ENCODE results near the gene CERK.

CERK gene

GRCh38 chr22:46699091-46699490 lies 39.0 kb downstream of the CERK start:
- DNase-seq (ENCODE audit: low read depth): no peak

- no peak for DNase-seq (ENCODE audit: low read depth)
Observed at GRCh38 chr22:46697811-46698515, 40.1 kb downstream of the CERK start.

- DNase-seq (ENCODE audit: low read depth): no peak
Observed at GRCh38 chr22:46696614-46697013, 41.4 kb downstream of the CERK start.

DNA sequence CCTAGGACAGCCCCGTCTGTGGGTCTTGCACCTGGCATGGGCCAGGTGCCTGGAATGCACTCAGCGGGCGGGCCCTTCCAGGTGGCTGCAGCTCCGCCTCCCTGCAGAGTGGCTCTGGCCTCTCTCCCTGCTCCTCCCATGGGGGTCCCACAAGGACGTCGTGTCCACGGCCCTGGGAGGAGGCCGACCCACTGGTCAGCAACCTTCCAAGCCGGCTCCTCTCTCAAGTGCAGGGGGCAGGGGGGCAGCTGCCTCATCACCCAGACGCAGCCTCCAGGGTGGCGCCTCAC lies 41.9 kb downstream of the CERK start:
- no peak for DNase-seq (ENCODE audit: low read depth)

DNA sequence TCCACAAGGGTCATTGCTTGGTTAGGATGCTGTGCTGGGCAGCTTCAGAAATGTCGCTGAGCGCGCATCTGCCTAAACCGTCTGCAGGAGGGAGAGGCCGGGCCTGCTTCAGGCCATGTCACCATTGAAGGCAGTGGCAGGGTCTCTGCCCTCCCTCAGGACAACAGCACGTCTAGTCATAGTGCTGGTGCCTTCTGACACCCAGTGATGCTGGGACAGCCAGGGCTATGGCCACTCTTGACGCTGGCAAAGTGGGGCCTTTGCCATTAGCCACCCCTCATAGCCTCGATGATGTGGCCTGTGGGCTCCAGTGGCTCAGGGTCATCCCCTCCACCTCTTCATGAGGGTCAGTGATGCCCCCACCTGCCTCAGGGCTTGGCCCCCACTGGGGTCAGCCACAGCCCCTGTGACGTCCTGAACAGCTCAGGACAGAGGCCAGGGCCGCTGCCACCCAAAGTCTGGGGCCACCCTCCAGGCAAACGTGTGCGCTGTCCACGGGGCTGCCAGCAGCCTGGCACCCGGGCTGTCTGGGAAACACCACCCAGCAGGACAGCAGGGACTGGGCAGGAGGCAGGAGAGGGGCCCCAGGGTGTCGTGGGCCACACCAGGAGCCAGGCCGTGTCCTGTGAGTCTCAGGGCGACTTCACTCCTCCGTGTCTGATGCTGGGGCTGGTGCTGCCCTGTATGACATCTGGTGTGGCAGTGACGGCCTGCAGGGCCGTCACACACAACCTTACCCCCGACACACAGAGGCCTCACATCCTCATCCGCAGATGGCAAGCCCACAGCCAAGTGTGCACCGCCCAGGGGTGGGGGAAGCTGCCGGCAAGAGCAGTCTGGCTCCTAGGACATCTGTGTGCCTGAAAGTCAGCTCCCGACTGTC lies 42.5 kb downstream of the CERK start:
- no peak for DNase-seq (ENCODE audit: low read depth)

GRCh38 chr22:46694416-46695170 lies 43.5 kb downstream of the CERK start:
- DNase-seq (ENCODE audit: low read depth): no peak

GRCh38 chr22:46693634-46694415 lies 44.2 kb downstream of the CERK start:
- no peak for DNase-seq (ENCODE audit: low read depth)

- DNase-seq (ENCODE audit: low read depth): no peak
Observed at GRCh38 chr22:46691571-46691970, 46.5 kb downstream of the CERK start.

- no peak for DNase-seq (ENCODE audit: low read depth)
Observed at GRCh38 chr22:46690146-46690545, 47.9 kb downstream of the CERK start.

DNA sequence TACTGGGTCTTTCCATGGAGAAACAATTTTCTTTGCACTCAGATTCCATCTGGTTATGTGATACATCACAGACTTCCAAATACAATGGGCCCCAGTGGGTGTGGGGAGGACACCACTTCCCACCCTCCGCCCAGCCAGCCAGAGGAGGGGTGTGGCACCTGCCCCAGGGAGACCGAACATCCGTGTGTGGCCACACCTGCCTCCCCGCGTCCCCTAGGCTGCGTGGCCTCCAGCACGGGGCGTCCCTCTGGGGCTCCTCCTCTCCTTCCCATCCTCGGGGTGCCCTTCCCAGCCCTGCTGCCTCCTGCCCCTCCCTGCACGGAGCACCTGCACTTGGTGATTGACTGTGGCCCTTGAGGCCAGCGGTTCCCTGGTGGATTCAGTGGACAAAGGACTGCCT lies 49.1 kb downstream of the CERK start:
- no peak for DNase-seq (ENCODE audit: low read depth)

DNA sequence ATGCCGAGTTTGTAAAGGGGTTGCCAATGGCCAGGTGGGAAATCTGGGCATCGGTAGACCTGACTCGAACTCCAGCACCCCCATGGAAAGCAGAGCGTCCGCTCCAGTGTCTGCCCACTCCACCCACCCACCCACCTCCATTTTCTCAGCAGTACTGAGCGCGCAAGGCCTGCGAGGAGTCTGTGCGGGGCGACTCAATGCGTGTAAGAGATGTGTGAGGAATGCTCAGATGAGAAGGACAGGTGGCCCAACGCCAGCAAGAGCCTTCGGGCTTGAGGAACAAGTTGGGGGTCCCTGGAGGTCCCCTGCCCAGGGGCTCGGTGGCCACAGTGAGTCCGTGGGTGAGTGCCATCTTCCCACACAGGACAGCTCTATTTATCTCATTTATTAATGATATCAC lies 50.6 kb downstream of the CERK start:
- no peak for DNase-seq (ENCODE audit: low read depth)

GRCh38 chr22:46687048-46687444 lies 51.0 kb downstream of the CERK start:
- DNase-seq (ENCODE audit: low read depth): no peak

DNA sequence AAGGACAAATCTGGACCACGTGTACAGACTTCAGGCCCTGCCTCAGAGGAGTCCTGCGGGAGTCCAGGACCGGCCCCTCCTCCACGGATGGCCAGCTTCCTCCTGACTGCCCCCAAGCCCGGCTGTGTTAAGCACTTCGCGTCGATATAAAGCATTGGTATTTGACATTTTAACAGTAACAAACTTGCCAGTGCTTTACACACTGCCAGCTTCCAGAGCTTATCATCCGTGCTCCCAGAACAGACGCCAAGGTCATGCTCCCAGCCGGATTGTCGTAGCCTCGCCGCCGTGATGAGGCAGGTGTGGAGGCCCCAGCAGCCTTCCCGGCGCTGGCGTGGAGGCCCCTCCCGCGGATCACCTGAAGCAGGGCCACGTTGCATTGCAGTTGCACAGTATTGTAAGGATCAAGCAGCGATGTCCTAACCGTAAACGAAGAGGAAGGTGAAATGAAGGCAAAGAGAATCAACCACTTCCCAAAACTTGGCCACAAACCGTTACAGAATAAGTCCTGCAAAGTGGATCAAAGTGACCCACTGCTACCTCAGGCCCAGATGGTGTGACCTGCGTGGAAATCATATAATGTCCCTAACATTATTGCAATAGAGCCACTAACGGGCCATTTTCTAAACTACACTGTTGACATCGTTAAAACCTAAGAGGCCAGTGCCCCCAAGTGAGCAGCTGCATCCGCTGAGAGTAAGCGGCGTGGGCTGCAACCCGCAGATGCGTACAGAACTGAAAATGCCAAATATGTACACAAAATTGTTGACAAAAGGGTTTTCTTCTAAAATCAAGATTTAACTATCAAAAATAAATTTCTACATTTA lies 51.6 kb downstream of the CERK start:
- DNase-seq (ENCODE audit: low read depth): no peak

DNA sequence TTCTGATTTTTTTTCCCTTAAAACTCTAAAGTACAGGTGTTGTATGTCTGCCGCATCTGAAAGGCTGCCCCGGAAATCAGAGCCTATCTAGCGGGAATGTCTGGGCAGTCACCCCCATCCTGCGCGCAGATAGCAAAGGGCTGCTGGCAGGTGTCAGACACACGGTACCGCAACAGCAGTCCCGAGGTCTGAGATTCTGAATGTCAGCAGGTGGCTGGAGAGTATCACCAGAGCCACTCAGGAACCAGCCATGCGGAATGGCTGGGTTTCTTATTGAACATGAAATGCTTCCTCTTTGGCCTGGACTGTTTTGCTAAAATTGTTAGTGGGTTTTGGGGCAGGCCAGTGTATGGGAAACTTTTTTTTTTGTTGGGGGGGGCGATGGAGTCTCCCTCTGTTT lies 53.3 kb downstream of the CERK start:
- no peak for DNase-seq (ENCODE audit: low read depth)

- DNase-seq (ENCODE audit: low read depth): no peak
Observed at GRCh38 chr22:46682011-46682731, 55.9 kb downstream of the CERK start.

- no peak for DNase-seq (ENCODE audit: low read depth)
Observed at GRCh38 chr22:46681010-46681409, 57.0 kb downstream of the CERK start.

- no peak for DNase-seq (ENCODE audit: low read depth)
Observed at GRCh38 chr22:46679706-46680269, 58.3 kb downstream of the CERK start.

DNA sequence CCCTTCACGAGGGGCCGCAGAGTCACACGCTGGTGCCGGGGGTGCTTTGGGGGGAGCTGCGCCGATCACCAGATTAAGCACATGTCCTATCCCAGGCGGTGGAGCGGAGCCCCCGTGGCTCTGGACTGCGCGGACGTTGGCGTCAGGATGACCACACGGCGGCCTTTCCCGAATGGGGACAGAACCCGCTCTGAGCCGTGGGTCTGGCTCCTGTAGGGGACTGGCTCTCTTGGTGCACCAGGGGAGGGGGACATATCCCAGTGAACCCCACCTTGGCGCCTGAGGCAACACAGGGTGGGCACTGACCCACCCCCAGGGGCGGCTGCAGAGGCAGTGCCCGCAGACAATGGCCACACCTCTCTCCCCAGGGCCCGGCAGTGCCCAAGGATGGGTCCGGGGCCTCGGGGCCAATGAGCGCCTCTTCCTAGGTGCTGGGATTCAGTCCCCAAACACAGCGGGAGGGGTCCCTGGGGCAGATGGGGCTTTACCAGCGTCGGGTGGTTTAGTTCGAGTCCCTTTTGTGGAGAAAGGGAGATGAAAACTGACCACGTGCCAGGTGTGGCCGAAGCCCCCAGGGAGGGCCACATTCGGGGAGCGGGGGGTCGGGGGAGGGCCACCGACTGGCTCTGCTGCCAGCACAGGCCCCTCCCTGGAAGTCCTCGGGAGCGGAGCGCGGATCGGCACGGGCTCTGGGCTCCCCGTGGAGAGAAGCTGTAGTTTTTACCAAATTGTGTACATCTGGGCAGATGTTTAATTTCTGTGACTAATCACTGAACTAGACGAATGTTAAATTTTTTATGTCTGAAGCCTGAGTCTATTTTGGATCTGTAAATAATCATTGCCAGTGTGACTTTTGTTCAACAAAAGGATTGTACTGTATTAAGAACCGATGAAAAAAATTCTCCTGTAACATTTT lies 59.0 kb downstream of the CERK start:
- DNase-seq (ENCODE audit: low read depth): no peak

DNA sequence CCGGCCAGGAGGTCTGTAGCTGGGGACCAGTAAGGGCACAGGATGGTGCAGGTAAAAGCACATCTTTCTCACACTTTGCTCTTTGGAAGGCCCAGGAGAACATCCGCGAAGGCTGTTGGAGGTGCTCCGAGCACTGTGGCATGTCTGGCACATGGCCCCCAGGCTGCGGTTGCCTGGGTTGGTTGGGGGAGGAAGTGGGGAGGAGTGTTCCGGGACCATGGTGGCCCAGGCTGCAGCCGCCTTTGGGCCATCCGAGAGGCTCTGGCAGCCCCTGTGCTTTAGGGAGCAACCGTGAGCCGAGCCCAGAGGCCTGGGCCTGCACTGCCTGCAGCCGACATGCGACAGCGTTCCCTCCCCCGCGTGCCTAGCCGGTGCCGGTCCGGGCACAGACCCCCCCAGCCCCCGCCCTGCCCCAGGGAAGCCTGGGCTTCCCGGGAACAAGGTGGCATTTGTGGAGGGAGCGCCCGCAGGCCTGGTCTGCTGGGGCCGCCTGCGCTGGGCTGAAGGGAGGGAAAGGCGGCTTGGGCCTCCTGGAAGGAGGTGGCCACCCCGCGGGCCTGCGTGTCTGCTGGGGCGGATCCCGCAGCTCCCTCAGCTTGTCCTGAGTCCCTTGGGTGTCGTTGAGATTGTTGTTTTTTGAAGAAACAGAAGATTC lies 59.9 kb downstream of the CERK start:
- DNase-seq (ENCODE audit: low read depth): no peak
